ENCODE measurements around the gene KAZN.

KAZN gene

DNA sequence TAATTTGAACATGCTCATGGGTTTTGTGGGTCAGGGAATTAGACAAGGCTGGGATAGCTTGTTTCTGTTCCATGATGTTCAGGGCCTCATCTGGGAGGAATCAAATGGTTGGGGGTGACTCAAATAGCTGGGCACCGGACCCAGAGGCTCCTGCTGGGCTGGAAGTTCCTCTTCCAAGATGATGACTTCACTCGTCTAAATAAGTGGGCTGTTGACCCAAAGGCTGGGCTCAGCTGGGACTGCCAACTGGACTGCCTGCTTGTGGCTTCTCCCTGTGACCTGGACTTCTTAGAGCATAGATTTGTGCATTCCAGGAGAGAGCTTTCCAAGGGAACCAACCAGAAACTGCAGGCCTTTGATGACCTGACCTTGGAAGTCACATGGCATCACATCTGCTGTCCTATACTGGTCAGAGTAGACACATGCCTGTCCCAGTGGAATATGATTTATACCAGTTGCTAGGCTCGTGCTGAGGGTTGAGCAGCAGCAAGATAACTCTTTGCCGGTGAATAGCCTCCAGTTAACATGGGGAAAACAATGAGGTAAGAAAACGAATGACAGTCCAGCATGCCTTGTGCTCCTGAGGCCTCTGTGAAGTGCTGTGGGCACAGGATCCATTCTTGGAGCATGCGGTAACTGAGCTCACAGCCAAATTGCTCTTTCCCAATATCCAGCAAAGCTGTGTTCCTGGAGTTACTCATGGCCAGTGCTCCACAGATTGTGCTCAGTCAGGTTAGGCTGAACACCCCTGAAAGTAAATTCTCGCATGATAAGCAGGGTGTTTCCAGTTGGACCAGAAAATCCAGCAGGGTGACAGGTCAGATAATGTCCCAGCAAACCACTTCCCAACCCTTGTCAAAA, 282.2 kb downstream of the KAZN start:
- H3K9ac ChIP-seq (ENCODE audit: low read length) = no peak overlapping the region
- H3K4me3 ChIP-seq (ENCODE audit: low read length) = no peak overlapping the region
- H3K9me3 ChIP-seq (ENCODE audit: control insufficient read depth, low read depth, low read length) = no peaks in the 10 kb centered on the region
- no peak overlapping the region for H3K27ac ChIP-seq (ENCODE audit: low read length)
- H3K36me3 ChIP-seq (ENCODE audit: control insufficient read depth, low read depth, low read length) = no peaks in the 10 kb centered on the region
- peaks cover 13% of the 10 kb centered on the region for H3K4me1 ChIP-seq (ENCODE audit: control insufficient read depth, low read depth, low read length)
- H3K27me3 ChIP-seq (ENCODE audit: control insufficient read depth, insufficient read depth, low read length) = no peaks in the 10 kb centered on the region

DNA sequence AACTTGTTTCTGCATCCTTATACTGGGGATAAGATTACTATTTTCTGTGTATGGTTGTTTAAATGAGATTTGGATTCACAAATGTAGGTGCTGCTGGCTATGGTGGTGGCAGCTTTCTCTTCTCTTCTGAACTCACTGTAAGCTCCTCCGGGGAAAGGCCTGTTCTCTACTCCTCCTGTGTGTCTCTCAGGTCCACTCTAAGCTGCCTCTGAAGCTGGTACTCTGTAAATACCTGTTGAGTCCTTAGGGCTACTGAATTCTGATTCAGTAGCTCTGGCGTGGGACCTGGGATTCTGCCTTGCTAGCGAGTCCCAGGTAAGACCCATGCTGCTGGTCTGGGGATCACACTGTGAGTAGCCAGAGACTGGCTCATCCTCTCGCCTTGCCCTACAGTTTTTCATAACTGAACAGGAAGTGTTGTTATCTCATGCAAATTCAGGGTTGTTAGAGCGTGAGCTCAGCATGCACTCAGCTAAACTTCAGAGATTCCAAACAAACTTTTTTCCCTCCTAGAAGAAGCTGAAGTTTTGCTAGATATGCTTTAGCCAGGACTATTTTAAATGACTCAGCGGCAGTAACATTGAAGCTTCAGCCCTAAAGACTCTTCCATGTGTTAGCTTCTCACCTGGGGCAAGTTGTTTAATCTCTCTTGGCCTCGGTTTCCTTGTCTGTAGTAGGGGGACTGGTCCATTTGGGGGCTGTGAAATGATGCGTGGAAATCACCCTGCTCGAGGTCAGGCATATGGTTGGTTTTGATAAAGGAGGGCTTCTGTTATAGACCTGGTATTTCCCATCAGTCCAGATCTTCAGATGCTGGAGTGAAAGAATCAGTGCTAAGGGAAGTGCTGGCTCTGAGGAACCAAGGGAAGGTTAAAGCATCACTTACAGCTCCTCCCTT, 283.5 kb downstream of the KAZN start:
- H3K27me3 ChIP-seq (ENCODE audit: control insufficient read depth, insufficient read depth, low read length) = no peaks in the 10 kb centered on the region
- H3K4me3 ChIP-seq (ENCODE audit: low read length) = no peak overlapping the region
- no peak overlapping the region for H3K9ac ChIP-seq (ENCODE audit: low read length)
- H3K9me3 ChIP-seq (ENCODE audit: control insufficient read depth, low read depth, low read length) = no peaks in the 10 kb centered on the region
- no peaks in the 10 kb centered on the region for H3K4me1 ChIP-seq (ENCODE audit: control insufficient read depth, low read depth, low read length)
- H3K36me3 ChIP-seq (ENCODE audit: control insufficient read depth, low read depth, low read length) = no peaks in the 10 kb centered on the region
- no peak overlapping the region for H3K27ac ChIP-seq (ENCODE audit: low read length)

DNA sequence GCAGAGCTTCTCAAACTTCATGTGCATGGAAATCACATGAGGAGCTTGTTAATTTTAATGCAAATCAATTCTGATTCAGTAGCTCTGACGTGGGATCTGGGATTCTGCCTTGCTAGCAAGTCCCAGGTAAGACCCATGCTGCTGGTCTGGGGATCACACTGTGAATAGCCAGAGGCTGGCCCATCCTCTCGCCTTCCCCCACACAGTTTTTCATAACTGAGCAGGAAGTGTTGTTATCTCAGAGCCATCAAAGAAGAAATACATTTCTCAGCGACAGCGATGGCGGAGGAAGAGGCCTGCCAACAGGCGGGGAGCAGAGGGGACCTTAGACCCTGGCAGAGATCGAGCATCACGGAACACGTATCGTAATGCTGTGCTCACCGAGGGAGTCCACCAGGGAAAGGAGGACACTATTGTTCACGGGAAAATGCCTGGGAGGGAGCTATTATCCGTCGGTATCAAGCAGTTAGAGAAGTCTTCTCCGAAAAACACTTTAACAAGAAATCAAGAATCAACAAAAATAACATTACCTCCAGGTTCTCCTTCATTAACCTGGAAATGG, 286.2 kb downstream of the KAZN start:
- H3K36me3 ChIP-seq (ENCODE audit: control insufficient read depth, low read depth, low read length) = no peaks in the 10 kb centered on the region
- H3K27me3 ChIP-seq (ENCODE audit: control insufficient read depth, insufficient read depth, low read length) = no peaks in the 10 kb centered on the region
- no peak overlapping the region for H3K4me3 ChIP-seq (ENCODE audit: low read length)
- H3K9me3 ChIP-seq (ENCODE audit: control insufficient read depth, low read depth, low read length) = no peaks in the 10 kb centered on the region
- no peak overlapping the region for H3K9ac ChIP-seq (ENCODE audit: low read length)
- H3K4me1 ChIP-seq (ENCODE audit: control insufficient read depth, low read depth, low read length) = no peaks in the 10 kb centered on the region
- H3K27ac ChIP-seq (ENCODE audit: low read length) = no peak overlapping the region

GRCh38 chr1:14887044-14887566, 288.6 kb downstream of the KAZN start:
- Histone ChIP-seq H3K9ac (ENCODE audit: low read length) (no peak overlapping the region), H3K4me3 (ENCODE audit: low read length) (no peak overlapping the region), H3K36me3 (ENCODE audit: control insufficient read depth, low read depth, low read length) (no peaks in the 10 kb centered on the region), H3K27me3 (ENCODE audit: control insufficient read depth, insufficient read depth, low read length) (no peaks in the 10 kb centered on the region), H3K27ac (ENCODE audit: low read length) (no peak overlapping the region), H3K4me1 (ENCODE audit: control insufficient read depth, low read depth, low read length) (no peaks in the 10 kb centered on the region), H3K9me3 (ENCODE audit: control insufficient read depth, low read depth, low read length) (no peaks in the 10 kb centered on the region)

DNA sequence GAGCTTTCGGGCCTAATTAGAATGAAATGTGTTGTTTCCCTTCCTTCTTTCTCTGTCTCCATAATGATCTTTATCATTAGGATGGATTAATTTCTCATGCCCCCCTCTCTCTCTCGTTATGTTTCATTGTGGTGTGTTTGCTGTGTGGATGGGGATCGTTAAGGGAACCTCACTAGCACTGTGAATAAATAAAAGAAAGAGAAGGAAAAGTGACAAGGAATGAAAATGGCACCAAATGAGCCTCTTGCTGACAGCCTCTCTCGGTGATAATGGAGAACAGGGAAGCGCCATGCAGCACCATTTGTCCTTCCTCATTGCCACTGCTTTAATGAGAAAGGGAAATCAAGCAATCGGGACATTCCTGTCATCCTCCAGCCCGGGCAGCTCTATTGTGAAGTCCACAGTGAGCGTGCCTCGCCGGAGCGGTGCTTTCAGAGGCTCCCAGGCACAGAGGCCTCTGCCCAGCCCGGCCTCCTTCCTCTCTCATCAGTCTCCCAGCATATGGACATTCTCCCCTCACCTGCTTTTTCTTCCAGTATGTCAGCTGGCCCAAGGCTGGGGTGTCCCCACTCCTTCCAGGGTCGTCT, 289.4 kb downstream of the KAZN start:
- H3K4me1 ChIP-seq (ENCODE audit: control insufficient read depth, low read depth, low read length) = no peaks in the 10 kb centered on the region
- H3K9ac ChIP-seq (ENCODE audit: low read length) = no peak overlapping the region
- no peaks in the 10 kb centered on the region for H3K9me3 ChIP-seq (ENCODE audit: control insufficient read depth, low read depth, low read length)
- H3K27me3 ChIP-seq (ENCODE audit: control insufficient read depth, insufficient read depth, low read length) = no peaks in the 10 kb centered on the region
- H3K4me3 ChIP-seq (ENCODE audit: low read length) = no peak overlapping the region
- H3K27ac ChIP-seq (ENCODE audit: low read length) = no peak overlapping the region
- no peaks in the 10 kb centered on the region for H3K36me3 ChIP-seq (ENCODE audit: control insufficient read depth, low read depth, low read length)

GRCh38 chr1:14888374-14888773, 289.9 kb downstream of the KAZN start:
- no peak overlapping the region for H3K27ac ChIP-seq (ENCODE audit: low read length)
- H3K27me3 ChIP-seq (ENCODE audit: control insufficient read depth, insufficient read depth, low read length) = no peaks in the 10 kb centered on the region
- no peaks in the 10 kb centered on the region for H3K36me3 ChIP-seq (ENCODE audit: control insufficient read depth, low read depth, low read length)
- H3K4me3 ChIP-seq (ENCODE audit: low read length) = no peak overlapping the region
- H3K9ac ChIP-seq (ENCODE audit: low read length) = no peak overlapping the region
- no peaks in the 10 kb centered on the region for H3K4me1 ChIP-seq (ENCODE audit: control insufficient read depth, low read depth, low read length)
- no peaks in the 10 kb centered on the region for H3K9me3 ChIP-seq (ENCODE audit: control insufficient read depth, low read depth, low read length)

DNA sequence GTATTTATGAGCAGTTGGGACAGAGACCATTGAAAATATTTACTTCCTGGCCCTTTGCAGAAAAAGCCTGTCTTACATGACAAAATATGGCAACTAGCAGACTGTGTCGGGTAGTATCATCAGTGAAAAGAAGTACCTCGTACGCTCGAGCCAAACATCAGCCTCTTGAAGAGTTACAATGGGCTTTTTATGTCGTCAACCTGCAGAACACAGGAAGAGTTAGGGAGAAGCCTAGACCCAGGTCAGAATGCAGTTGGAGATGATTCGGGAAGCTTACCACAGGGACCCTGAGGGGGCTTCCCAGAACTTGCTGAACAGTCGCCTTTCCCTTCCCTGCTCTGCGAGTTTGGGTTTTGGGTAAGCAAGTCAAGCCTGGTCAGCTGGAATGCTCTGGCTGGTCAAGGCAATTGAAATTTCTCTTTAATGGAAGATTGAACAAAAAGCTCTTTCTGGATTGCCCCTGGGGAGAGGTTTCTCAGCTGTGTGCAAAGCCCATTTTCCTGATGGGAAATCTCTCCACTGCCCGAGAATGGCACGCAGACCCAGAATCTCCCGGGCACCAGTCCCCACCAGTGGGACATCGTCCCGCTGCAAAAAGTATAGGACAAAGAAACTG, 291.4 kb downstream of the KAZN start:
- no peaks in the 10 kb centered on the region for H3K36me3 ChIP-seq (ENCODE audit: control insufficient read depth, low read depth, low read length)
- peaks cover 3% of the 10 kb centered on the region for H3K4me1 ChIP-seq (ENCODE audit: control insufficient read depth, low read depth, low read length)
- H3K4me3 ChIP-seq (ENCODE audit: low read length) = no peak overlapping the region
- H3K9ac ChIP-seq (ENCODE audit: low read length) = no peak overlapping the region
- no peaks in the 10 kb centered on the region for H3K27me3 ChIP-seq (ENCODE audit: control insufficient read depth, insufficient read depth, low read length)
- H3K27ac ChIP-seq (ENCODE audit: low read length) = no peak overlapping the region
- H3K9me3 ChIP-seq (ENCODE audit: control insufficient read depth, low read depth, low read length) = no peaks in the 10 kb centered on the region

GRCh38 chr1:14891991-14892390, 293.5 kb downstream of the KAZN start:
- H3K4me1 ChIP-seq (ENCODE audit: control insufficient read depth, low read depth, low read length) = peaks cover 11% of the 10 kb centered on the region
- no peaks in the 10 kb centered on the region for H3K36me3 ChIP-seq (ENCODE audit: control insufficient read depth, low read depth, low read length)
- H3K27me3 ChIP-seq (ENCODE audit: control insufficient read depth, insufficient read depth, low read length) = no peaks in the 10 kb centered on the region
- H3K9ac ChIP-seq (ENCODE audit: low read length) = no peak overlapping the region
- no peaks in the 10 kb centered on the region for H3K9me3 ChIP-seq (ENCODE audit: control insufficient read depth, low read depth, low read length)
- no peak overlapping the region for H3K27ac ChIP-seq (ENCODE audit: low read length)
- no peak overlapping the region for H3K4me3 ChIP-seq (ENCODE audit: low read length)

GRCh38 chr1:14894811-14895560, 296.5 kb downstream of the KAZN start:
- H3K27ac ChIP-seq (ENCODE audit: low read length) = no peak overlapping the region
- H3K36me3 ChIP-seq (ENCODE audit: control insufficient read depth, low read depth, low read length) = no peaks in the 10 kb centered on the region
- H3K9me3 ChIP-seq (ENCODE audit: control insufficient read depth, low read depth, low read length) = no peaks in the 10 kb centered on the region
- no peak overlapping the region for H3K9ac ChIP-seq (ENCODE audit: low read length)
- H3K4me3 ChIP-seq (ENCODE audit: low read length) = no peak overlapping the region
- H3K4me1 ChIP-seq (ENCODE audit: control insufficient read depth, low read depth, low read length) = peaks cover 11% of the 10 kb centered on the region
- H3K27me3 ChIP-seq (ENCODE audit: control insufficient read depth, insufficient read depth, low read length) = no peaks in the 10 kb centered on the region

- Histone ChIP-seq H3K4me1 (ENCODE audit: control insufficient read depth, low read depth, low read length) (peaks cover 11% of the 10 kb centered on the region), H3K36me3 (ENCODE audit: control insufficient read depth, low read depth, low read length) (no peaks in the 10 kb centered on the region), H3K27me3 (ENCODE audit: control insufficient read depth, insufficient read depth, low read length) (no peaks in the 10 kb centered on the region), H3K9me3 (ENCODE audit: control insufficient read depth, low read depth, low read length) (no peaks in the 10 kb centered on the region), H3K9ac (ENCODE audit: low read length) (no peak overlapping the region), H3K27ac (ENCODE audit: low read length) (no peak overlapping the region), H3K4me3 (ENCODE audit: low read length) (no peak overlapping the region)
Observed at GRCh38 chr1:14895727-14896126, 297.2 kb downstream of the KAZN start.

All from iPS-18a (cell line).